Heart left ventricle (tissue), 13 donors: ENCODE results near the gene ENO4.

Experiments used
- CTCF ChIP-seq, 12 donors: fragments of 200-600 bp; sonication (generic) in 4 of 12; IDR thresholded peaks; one replicate each; pipeline versions ENCODE4 v1.5.0 to v1.8.0; 2018 to 2022; ENCODE audit warnings: antibody characterized with exemption in 12 of 12, mild to moderate bottlenecking in 5 of 12
- POLR2A ChIP-seq, 2 donors: fragments of 450-650 bp; IDR thresholded peaks; one replicate each; pipeline ENCODE4 v1.6.1; 2017; ENCODE audit warnings: antibody characterized with exemption in 2 of 2, mild to moderate bottlenecking in 2 of 2, moderate library complexity in 2 of 2
- donor health status: ischemic (EF 13 %, LVEDD 7.1; RV severe dilation, severe dysfunction).
- donor health status: DM: no; HTN: yes; CAD: no.
- donor health status: DM: no; HTN: no; CAD: no.
- donor health status: ischemic (EF 25% LVEDD 6.9; RV normal size, moderate dysfunction).
- donor health status: ischemic (EF 25% LVEDD 5.7; RV mildly dilated, moderate dysfunction).
- donor health status: ischemic (EF 35%, LVEDD 5.7; RV mildly dilated, moderate dysfunction).
- donor health status: nonischemic (EF 11% LVEDD 7.7; RV severe dilation, severe dysfunction).
- donor health status: DM: yes; HTN: yes; CAD: no.
- donor health status: PGD.
- donor health status: ischemic (EF 29% LVEDD 5.4; RV normal size, mild dysfunction).
- donor health status: nonischemic (EF 23%, LVEDD 6.1; RV moderate dilation, normal function).

- TF ChIP-seq CTCF (IDR thresholded peaks at IDR 0.05), result no peak
- no peak for TF ChIP-seq POLR2A (IDR thresholded peaks at IDR 0.05)
Measured at GRCh38 chr10:116802474-116802873, 46.8 kb upstream of the ENO4 start.
